GM18526 (cell line): ENCODE results near the gene RPL31.

Experiments
- POLR2A ChIP-seq: IDR thresholded peaks from 3 replicates; pipeline ENCODE4 v1.6.1; 2011; ENCODE audit not compliant: insufficient read length; ENCODE audit errors: extremely low read depth

RPL31 gene

DNA sequence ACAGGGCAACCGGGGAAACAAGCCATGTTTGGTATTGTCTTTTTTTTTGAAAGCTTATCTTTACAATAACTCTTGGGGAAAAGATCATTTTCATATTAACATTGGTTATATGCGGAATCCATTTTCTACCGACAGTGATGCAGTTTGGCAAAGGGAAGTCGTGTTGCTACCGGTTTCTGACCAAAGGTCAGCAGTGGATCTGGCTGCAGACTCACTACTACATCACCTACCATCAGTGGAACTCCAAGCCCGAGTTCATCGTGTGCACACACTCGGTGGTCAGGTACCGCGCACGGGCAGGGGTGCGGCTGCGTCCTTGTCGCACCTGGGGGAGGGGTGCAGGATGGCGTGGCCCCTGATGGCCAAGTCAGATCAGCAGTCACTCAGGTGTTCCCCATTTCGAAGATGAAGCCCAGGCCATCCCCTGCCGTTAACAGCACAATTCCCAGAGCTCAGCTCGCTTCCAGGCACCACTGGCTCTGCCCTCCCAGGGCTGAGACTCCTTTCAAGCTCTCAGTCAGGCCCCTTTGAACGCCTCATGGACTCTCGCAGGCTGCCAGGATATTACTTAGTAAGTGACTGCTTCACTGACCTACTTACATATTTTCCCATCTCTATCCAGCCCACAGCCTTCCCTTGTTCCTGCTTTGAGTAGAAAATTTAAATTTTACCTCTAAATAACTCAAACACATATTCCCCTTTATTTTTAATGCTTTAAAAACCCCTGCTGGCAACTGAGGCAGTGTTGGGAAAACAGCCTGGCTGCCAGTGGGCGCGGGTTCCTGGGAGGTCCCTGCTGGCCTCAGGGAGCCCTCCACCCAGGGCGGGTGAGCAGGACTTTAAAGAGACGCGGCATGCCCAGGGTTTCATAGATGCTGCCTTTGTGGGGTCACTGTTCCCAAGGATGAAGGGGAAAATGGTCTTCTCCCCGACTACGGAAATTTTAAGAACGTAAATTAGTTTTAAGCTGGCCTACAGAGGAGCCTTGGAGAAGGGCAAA, 33.6 kb upstream of the RPL31 start:
- no peak for TF ChIP-seq POLR2A

DNA sequence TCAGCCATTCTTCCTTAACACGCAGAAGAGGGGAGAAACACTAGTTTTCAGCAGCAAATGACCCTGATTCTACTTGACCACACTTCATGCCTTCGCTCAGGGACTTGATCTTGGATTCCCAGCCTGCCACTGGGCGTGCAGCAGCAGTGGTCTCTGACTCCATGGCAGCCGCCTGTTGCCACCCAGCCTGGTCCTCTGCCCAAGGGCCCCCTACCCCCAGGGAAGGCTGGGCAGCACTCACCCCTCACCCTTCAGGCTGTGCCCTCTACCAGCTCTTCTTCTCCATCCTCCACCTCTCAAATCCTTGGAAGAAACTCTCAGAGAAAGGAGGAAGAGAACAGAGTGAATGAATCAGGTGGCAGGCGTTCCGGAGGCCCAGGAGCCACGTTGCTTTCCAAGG, 32.1 kb upstream of the RPL31 start:
- no peak for TF ChIP-seq POLR2A

DNA sequence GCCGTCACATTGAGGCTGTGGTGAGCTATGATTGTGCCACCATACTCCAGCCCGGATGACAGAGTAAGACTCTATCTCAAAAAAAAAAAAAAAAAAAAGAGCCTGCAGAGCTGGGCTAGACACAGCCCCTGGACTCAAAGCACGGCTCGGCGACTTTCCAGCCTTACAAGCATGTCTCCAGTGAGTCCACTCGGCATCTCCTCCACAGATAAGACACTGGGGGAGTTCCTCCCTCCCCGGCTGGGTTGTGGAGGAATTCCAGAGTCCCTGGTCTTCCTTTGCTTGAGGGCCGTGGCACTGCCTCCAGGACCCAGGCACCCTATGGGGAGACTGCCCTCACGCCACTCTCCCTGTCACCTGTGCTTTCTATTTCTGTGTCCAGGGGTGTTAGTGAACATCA, 30.9 kb upstream of the RPL31 start:
- no peak for TF ChIP-seq POLR2A

DNA sequence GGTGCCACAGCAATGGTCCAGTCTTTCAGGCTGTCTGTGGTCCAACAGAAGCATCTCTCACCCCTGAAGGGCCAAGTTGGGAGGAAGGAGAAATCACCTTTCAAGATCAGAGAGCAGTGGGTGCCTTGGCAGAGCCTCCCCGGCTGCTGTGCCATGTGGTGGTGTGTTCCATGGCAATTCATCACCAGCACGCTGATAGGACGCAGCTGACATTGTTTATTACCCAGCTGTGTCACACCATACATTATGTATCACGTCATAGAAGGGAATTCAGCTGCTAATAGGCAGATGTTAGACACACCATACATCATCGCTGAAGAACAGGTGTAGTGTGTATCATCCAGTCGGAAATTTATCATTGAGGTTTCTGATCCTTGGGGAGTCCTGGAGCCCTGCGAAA, 29.6 kb upstream of the RPL31 start:
- TF ChIP-seq POLR2A: no peak

DNA sequence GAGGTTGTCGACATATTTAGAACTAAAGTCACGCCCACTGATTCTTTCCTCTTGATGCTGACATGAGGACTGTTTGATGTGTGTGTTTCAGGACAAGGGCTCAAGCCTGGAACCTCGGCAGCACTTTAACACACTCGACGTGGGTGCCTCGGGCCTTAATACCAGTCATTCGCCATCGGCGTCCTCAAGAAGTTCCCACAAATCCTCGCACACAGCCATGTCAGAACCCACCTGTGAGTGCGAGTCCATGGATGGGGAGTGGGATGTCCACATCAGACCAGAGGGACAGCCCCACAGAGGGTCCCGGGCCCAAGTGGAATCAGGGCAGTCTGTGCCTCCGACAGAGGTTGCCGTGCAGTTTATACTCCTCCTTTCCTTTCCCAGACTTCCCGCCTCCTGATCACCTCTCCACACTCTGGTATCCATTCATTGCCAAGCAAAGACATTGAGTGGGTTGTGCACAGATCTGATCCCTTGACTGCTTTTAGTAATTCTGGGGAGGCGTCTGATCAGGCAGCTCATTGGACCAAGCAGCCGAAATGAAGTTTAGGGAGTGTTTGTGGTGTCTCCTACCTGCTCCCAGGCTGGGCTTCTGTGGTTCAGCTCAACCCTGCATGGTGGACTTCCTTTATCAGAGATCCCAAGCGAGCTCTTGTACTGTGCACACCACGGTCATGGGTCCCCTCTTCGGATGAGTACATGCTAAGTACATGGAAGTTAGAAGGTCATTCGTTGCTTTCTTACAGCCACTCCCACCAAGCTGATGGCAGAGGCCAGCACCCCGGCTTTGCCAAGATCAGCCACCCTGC, 27.2 kb upstream of the RPL31 start:
- no peak for TF ChIP-seq POLR2A

DNA sequence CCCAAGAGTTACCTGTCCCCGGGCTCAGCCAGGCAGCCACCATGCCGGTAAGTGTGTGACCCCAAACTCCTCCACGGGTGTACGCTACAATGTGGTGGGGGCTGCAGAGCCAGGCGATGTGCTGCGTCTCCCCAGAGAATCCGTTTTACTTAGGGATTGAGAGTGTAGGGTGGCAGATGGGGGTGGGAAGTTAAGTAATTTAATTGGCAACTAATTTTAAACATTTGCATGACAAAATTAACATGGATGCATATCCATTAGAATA, 26.6 kb upstream of the RPL31 start:
- no peak for TF ChIP-seq POLR2A

DNA sequence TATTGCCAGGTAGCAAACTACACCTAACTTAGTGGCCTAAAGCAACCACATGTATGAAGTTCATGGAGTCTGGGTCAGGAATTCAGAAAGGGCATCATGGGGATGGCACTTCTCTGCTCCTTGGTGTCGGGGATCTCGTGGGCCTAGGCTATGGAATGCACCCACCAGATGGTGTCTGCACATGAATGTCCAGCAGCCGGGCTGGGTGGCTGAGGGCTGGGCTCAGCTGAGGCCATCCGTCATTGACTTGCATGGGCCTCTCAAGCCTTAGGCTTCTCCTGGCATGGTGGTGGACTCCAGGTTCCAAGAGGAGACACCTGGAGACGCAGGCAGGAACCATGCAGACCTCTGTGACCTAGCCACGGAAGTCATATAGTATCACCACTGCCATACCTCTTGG, 26.0 kb upstream of the RPL31 start:
- no peak for TF ChIP-seq POLR2A

DNA sequence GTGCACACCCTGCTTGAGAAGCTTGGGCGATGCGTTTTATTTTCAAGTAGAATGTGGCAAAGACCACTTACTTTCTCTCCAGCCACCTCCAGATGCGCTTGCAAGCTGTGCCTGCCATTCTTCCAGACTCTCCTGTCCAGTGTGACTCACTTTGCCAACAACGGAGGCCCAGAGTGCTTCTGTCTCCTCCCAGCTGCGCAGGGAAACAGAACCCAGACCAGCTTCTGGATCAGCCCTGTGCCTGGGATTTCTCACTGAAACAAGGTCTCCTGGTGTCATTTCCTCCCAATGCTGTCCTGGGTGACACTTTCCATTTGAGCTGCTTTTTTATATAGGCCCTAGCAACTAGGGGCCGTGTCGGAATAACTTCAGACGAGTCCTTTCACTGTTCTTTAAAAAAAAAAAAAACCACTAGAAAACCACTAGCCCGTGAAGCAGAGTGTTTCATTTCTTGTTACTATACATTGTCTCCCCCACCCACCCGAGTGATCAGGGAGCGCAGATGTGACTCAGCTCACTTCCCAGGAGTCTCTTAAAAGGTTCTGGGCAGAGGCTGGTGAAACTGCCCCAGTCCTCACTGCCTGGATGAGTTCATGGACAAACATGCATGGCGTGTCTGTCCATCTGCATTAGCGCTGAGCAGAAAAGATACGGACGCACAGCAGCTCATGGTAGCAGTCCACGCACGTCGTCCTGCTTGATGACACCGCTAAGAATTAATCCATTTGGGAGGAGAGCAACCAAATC, 25.3 kb upstream of the RPL31 start:
- TF ChIP-seq POLR2A: no peak

DNA sequence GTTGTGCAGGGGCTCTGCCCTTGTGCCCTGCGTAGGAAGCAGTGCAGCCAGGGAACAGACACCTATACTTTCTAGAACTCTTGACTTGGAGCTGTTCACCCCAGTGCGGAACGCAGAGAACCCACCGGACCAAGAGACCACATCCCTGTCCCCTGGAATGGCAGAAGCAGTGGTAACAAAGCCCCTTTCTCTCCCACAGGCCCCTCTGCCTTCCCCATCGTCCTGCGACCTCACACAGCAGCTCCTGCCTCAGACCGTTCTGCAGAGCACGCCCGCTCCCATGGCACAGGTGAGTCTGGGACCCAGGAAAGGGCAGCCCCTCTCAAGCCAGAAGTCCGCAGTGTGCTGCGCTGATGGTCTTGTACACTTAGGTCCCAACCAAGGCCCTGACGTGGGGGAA, 24.6 kb upstream of the RPL31 start:
- no peak for TF ChIP-seq POLR2A

DNA sequence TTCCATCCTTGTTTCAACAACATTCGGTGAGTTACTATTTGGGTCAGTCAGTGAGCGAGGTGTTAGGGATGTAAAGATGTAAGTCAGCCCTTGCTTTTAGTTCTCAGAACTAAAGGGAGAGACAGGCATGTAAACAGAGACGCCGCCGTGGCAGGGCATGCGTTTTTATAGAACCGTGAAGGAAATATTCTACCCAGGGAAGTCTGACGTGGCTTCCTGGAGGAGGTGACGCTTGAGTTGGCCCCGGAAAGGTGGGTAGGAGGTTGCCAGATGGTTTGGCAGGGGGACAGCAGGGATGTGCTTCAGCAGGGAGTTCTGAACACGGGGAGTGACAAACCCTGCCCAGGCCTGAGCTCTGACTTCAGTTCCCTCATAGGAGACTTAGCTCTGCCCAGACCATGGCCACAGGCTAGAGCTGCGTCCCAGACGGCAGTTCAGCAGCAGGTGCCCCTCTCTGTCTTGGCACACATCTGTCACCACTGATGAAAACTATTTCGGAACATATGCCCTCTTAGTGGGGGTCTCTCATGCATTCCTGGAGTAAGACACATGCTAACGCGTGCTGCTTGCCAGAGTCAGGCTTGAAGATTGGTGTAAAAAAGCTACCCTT, 23.4 kb upstream of the RPL31 start:
- no peak for TF ChIP-seq POLR2A

DNA sequence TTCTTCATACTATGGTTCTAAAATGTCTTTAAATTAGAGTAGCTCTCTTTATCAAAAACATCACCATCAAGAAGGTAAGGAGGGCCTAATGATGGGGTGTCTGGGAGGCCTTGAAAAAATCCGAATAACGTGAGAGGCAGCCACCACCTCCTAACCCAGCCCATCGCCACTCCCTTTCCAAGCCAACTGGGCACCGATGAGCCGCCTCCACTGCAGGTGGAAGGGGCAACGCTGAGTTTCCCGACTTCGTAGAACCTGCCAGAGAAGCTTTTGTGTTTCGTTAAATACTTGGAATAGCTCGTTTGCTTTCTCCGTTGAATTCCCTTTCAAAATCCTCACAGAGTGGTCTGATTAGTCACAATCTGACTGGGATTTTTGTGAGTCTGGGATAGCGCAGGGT, 22.0 kb upstream of the RPL31 start:
- no peak for TF ChIP-seq POLR2A

DNA sequence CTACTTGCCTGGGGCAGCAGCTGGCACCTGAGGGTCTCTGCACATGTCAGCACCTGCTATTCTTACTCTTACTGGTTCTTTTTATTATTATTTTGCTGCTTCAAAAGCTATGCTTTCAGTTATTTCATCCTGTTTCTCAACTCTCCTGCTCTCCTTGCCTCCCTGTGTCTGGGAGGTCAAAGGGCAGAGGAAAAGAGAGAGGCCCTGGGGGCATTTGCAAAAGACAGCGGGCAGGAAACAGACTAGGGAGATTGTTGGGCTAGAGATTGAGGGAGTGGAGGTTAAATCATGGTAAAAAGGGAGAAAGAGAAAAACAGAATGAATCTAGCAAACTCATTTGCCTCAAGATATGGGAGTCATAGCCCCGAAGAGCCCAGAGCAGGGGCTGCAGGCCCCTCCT, 21.1 kb upstream of the RPL31 start:
- no peak for TF ChIP-seq POLR2A

DNA sequence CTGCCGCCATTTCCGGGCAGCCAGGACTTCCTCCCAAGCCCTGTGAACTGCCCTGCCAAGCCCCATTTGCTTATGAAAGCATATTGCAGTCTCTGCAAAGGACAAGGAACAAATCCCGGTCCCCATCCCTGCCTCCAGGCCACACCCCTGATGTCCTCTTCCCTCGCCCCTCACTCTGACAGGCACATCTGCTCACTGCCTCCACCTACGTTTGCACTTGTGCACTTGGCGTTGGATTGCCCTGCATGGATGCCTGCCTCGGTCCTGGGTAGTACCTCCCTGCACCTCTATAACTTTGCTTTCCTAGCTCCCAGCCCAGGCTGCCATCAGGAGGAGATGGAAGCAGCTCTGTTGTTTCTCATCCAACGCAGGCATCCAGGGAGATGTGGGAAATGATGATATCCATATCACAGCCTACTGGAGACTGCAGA, 19.6 kb upstream of the RPL31 start:
- no peak for TF ChIP-seq POLR2A

DNA sequence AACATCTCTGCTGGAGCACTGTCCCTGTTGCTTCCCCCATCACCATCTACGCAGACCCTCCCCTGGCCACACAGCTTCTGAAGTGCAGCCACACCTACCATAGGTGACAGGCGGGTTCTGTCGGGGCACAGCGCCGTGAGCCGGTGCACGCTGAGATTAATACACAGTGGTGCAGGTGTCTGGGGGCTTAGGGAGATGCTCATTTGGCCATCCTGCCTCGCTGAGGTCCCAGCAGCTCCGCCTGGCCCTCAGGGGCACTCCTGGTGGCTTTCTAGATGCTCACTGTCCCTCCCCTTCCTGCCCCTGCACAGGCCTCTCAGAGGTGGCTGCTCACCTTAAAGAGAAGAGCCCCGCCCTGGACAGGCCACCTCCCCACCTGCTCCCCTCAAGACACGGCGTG, 18.9 kb upstream of the RPL31 start:
- no peak for TF ChIP-seq POLR2A

DNA sequence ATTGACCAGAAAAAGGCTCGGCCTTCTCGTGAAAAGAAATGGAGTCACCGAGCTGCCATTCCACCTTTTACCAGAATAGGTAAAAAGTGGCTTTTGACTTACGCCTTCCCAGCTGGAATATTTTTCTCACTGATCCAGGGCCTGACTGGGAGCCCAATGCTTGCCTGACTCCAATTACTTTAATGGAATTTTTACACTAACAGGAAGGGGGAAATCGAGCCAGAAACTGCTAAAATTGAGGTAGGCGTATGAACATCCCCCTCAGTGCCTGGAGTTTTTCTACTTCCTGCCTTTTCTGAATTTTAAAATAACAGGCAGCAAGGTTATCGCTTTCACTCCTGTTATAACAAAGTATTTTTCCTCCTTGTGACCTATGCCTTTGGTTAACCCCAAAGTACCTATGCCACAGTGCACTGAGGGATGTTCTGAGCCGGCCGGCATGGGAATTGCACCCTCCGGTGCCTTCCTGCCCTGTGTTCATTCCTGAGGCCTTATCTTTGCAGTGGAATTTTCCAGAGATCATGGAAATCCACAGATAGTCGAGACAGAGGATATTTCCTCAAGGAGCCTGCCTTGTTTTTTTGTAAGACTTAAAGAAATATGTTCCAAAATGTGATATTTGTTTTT, 18.3 kb upstream of the RPL31 start:
- no peak for TF ChIP-seq POLR2A
